Activated CD4-positive, alpha-beta T cell treated with anti-CD3 and anti-CD28 coated beads, Interleukin-2, Interleukin-4, amounts not matched to agents 100 ng/mL and 50 ng/mL, durations not matched to agents 16 hours and 8 hours (primary cell): ENCODE measurements around the gene USP30.

Source experiments
- DNase-seq: peaks from one replicate; pipeline ENCODE4 v3.0.0-alpha.2; 2020; ENCODE audit warnings: low spot score

USP30 gene

DNA sequence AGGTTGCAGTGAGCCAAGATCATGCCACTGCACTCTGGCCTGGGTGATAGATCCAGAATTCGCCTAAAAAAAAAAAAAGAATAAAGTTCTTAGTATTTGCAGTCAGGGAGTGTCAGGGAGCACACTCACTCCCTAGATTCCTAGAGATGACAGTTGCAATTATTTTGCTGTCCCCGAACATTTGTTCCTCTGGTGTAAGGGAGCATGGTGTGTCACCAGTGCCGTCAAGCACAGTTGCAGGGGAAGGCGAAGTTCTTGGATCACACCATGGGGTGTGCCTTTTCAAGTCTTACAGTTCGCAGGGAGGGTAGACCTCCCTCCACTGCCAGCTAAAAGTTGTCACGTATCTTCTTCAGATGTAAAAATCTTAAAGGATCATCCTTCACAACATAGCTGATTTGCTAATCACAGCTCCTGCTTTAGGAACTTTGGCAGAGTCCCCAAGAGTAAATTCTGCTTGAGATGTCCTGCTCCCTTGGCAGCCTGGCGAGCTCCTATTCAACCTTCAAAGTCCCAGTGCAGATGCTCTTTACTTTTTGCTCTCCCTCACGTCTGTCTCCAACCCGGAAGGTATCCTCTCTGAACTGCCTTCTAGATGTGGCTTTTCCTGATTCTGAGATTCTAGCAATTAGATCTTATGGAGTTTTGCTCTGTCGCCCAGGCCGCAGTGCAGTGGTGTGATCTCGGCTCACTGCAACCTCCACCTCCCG lies 75.3 kb downstream of the USP30 start:
- no peak for DNase-seq

DNA sequence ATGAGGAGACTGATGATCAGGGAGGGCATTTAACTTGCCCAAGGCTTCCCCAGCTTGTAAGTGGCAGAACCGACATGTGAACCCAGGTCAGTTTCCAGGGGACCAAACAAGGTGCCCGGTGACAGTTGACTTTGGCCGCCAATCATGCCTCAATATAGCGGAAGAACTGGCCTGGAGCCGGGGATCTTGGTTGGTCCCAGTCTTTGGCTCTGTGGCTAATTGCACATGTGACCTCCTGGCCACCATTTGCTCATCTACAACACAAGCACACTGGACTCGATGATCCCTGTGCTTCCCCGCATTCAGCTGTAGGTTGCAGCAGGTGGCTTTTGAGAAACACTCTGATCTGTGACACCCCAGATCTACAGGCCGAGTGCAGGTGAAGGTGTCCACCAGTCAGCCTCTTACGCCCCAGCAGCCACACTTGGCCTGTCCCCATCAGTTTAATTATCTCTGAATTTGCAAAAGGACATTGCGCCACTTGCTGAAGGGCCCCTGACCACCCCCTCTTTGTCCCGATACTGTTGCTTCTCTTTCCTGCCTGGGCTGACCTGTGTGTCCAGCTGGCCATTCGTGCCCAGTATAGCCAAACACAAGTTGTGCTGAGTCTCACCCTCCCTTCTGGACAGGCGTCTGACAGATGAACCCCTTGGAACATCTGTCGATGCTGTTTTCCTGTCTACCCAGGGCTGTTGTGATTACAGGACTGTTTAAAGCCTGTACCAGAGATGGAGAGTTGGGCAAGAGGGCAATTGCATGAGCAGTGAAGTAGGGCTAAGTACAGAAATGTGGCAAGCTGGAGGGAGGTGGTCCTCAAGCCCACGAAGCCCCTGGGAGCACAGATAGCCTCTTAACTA lies 78.1 kb downstream of the USP30 start:
- no peak for DNase-seq

DNA sequence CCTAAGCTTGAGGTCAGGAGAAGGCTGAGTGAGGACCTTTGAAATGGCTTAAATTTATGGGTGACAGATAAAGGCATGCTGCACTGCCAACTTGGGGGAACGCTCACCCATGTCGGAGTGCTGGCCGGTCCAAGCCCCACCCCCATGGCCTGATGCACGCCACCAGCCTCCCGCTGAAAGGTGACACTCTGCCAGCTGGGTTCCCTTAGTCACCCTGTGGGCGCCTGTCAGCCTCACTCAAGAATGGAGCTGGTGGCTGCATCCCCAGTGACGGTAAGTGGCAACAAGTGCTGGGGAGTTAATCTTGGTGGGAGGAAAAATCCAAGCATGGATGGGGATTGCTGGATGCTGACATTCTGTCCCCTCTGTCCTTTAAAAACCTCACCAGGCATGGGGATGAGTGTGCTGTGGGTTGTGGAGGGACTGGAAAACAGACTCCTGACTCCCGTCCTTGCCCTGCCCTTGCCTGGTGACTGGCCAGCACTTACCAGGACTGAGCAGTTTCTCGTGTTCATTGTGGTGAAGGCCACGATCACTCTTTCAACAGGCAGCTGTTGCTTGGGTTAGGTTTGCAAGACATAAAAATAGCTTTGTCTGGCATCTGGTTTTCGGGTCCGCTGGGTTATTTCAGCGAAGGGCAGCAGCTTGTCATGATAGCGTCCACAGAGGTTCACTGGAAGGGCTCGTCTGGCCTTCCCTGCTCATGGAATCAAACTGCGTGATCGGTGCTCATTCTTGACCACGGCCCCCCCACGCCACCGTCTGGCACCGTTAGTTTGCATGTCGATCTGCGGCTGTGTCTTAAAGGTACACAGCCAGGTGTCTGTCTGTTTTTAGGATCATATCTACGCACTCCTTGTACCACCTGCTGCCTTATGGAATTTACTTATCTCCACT lies 79.0 kb downstream of the USP30 start:
- DNase-seq: no peak

DNA sequence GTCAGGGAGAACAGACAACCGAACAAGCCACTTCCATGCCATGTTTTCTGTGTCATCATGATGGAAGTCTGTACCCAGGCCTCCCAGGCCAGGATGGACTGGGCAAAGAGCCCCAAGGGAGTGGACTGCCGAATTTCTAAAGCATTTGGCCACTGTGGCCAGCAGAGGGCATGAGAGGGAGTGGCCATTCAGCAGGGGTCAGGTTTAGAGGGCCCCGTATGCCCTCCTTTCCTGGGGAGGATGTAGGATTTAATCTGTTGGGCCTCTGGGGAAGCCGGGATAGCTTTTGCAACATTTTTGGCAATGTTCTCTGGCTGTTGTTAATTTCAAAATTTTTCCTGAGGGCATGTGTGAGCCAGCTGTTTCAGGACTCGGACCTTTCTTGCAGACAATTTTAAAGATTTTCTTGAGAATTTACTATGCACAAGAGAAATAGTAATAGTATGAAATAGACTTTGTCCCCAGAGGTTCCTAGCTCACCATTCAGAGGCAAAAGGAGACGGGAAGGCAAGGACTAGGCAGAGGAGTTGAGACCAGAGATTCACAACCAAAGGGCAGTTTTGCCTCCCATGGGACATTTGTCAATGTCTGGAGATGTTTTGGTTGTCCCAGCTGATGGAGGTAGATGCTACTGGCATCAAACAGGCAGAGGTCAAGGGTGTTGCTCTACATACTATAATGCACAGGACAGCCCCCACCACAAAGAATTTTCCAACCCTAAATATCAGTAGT lies 82.0 kb downstream of the USP30 start:
- DNase-seq: no peak

DNA sequence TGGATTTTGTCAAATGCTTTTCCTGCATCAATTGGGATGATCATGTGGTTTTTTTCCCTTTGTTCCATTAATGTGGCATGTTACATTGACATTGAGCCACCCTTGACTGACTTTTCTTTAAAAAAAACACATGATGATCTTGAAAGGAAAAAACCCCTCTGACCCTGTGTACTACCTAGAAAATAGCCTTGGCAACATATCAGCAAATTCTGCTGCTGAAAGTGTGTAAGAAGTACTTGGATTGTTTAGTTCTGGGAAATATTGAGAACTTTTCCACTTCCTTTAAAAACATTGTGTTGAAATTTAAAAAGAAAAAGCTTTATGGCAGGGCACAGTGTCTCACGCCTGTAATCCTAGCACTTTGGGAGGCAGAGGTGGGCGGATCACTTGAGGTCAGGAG lies 84.7 kb downstream of the USP30 start:
- no peak for DNase-seq
